Lower lobe of right lung (tissue), 2 donors: ENCODE results near the gene SGPP2. TPM values are rescaled to one million over a fixed set of nuclear protein-coding genes. Genes with fewer than 3 reads are reported as not detected.

Experiments
- ATAC-seq, 2 donors: fragments of 200-7000 bp; cut with Tn5 transposase; one replicate each; pipeline ENCODE4 v1.9.1; 2020 to 2022; ENCODE audit warnings: mild to moderate bottlenecking in 2 of 2, moderate library complexity in 2 of 2
- DNase-seq: peaks from one replicate; pipeline ENCODE4 v3.0.0-alpha.2; 2020
- H3K27ac ChIP-seq: fragments of 200-600 bp; one replicate; pipeline ENCODE4 v1.8.0; 2022
- H3K27me3 ChIP-seq: fragments of 200-600 bp; one replicate; pipeline ENCODE4 v1.8.0; 2022; ENCODE audit warnings: low read depth
- H3K36me3 ChIP-seq: fragments of 200-600 bp; one replicate; pipeline ENCODE4 v1.8.0; 2022; ENCODE audit warnings: mild to moderate bottlenecking
- H3K4me1 ChIP-seq: fragments of 200-600 bp; one replicate; pipeline ENCODE4 v1.8.0; 2022
- H3K4me3 ChIP-seq: fragments of 200-600 bp; one replicate; pipeline ENCODE4 v1.8.0; 2022; ENCODE audit warnings: mild to moderate bottlenecking
- H3K9me3 ChIP-seq: fragments of 200-600 bp; one replicate; pipeline ENCODE4 v1.8.0; 2022
- CTCF ChIP-seq: fragments of 200-600 bp; IDR thresholded peaks from one replicate; pipeline ENCODE4 v1.8.0; 2022; ENCODE audit warnings: antibody characterized with exemption, mild to moderate bottlenecking
- intact Hi-C: fragments of 100-400 bp; cut with DNase I; formaldehyde crosslinking; loops from one replicate; pipeline ENCODE4 v1.11.0; 2022
- total RNA-seq: library from RNA; stranded (reverse); fragmentation: NEBNext Ultra II Directional; extraction: Animal tissue kit (Norgen Biotek cat#: 25700); gene quantifications from one replicate; pipeline ENCODE4 v1.2.1, GENCODE V29; 2021
- donor health status: DM: no; HTN: yes; CAD: no; lungs with severe emphysema.

SGPP2 gene
- total RNA-seq, 1 donor from 2014 or later = 23.9 TPM

DNA sequence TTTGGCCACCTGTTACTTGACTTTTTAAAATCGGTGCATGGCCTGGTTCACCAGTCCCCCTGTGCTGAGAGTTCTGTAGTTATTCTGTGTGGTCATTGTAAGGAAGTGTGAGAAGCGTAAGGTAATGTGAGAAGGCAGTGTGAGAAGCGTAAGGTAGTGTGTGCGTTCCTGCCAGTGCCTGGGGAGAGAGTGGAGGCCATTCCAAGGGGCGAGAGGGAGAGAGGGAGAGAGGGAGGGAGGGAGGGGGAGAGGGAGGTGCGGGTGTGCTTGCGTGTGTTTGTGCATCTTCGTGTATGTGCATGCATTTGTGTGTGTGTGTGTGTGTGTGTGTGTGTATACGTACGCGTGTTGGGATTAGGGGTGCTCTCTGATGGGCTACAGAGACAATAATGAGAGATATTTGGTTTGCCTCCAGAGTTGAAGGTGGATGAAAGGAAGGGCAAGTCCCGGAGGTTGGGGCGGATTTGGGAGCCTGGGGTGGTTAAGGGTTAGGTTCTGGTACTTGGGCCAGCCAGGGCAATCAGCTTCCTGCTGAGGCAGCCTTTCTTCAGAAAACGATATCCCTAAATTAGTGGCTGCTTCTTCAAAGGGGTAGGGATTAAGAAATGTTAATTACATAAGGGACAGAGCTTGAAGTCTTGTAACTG, 53.7 kb downstream of the SGPP2 start:
- H3K4me1 ChIP-seq = no peaks in the 10 kb centered on the region
- intact Hi-C loops = no loop called here
- no peaks in the 10 kb centered on the region for H3K27me3 ChIP-seq
- TF ChIP-seq CTCF = no peak
- no peak overlapping the region for H3K27ac ChIP-seq
- H3K4me3 ChIP-seq = no peak overlapping the region
- no peaks in the 10 kb centered on the region for H3K36me3 ChIP-seq
- H3K9me3 ChIP-seq = no peaks in the 10 kb centered on the region
- no peak for ATAC-seq
- DNase-seq = no peak

- H3K36me3 ChIP-seq = no peaks in the 10 kb centered on the region
- no peak for TF ChIP-seq CTCF
- no peak overlapping the region for H3K4me3 ChIP-seq
- H3K27ac ChIP-seq = no peak overlapping the region
- H3K9me3 ChIP-seq = no peaks in the 10 kb centered on the region
- H3K4me1 ChIP-seq = no peaks in the 10 kb centered on the region
- intact Hi-C loops = no loop called here
- no peaks in the 10 kb centered on the region for H3K27me3 ChIP-seq
- ATAC-seq (no peak), DNase-seq (no peak)
Measured at GRCh38 chr2:222479859-222480258, 55.5 kb downstream of the SGPP2 start.

DNA sequence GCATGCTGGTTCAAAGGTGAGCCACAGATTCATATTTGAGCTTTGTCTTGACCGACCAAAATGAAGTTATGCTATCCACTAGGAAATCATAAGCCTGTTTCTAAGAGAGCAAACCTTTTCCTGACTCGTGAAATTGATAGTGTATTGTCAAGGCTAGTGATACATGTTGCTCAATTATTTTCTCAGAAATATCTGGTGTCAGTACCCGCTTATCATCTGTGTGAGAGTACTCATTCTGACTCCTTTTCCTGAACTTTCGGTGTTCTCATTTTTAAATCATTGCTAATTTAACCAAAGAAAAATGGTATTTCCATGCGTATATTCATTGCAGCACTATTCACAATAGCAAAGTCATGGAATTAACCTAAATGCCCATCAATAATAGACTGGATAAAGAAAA, 56.2 kb downstream of the SGPP2 start:
- ATAC-seq = no peak
- H3K27me3 ChIP-seq = no peaks in the 10 kb centered on the region

GRCh38 chr2:222481941-222482340, 57.6 kb downstream of the SGPP2 start:
- intact Hi-C loops = no loop called here
- H3K4me1 ChIP-seq = no peaks in the 10 kb centered on the region
- no peak for TF ChIP-seq CTCF
- ATAC-seq = no peak
- no peak for DNase-seq
- H3K9me3 ChIP-seq = no peaks in the 10 kb centered on the region
- H3K36me3 ChIP-seq = no peaks in the 10 kb centered on the region
- H3K4me3 ChIP-seq = no peak overlapping the region
- H3K27ac ChIP-seq = no peak overlapping the region
- H3K27me3 ChIP-seq = no peaks in the 10 kb centered on the region

More for the DNA sequence above, 56.2 kb downstream of the SGPP2 start:
- H3K27ac ChIP-seq = no peak overlapping the region
- intact Hi-C loops = no loop called here
- no peaks in the 10 kb centered on the region for H3K36me3 ChIP-seq
- no peak for TF ChIP-seq CTCF
- DNase-seq = no peak
- H3K4me3 ChIP-seq = no peak overlapping the region
- no peaks in the 10 kb centered on the region for H3K4me1 ChIP-seq
- no peaks in the 10 kb centered on the region for H3K9me3 ChIP-seq

- no peaks in the 10 kb centered on the region for H3K27me3 ChIP-seq
- no peak overlapping the region for H3K27ac ChIP-seq
- no peak for TF ChIP-seq CTCF
- no peak overlapping the region for H3K4me3 ChIP-seq
- no peak for DNase-seq
- no peaks in the 10 kb centered on the region for H3K4me1 ChIP-seq
- no peaks in the 10 kb centered on the region for H3K36me3 ChIP-seq
- intact Hi-C loops = no loop called here
- no peak for ATAC-seq
- H3K9me3 ChIP-seq = no peaks in the 10 kb centered on the region
Measured at GRCh38 chr2:222483513-222484039, 59.2 kb downstream of the SGPP2 start.
